Central memory CD8-positive, alpha-beta T cell (primary cell): ENCODE data around the gene KRTAP9-6.

Source experiments
- ATAC-seq: fragments of 150-1000 bp; cut with Tn5 transposase; replicated peaks from 2 replicates; pipeline ENCODE4 v1.10.0; 2022; ENCODE audit warnings: mild to moderate bottlenecking, moderate FRiP score, moderate number of reproducible peaks; ENCODE audit not compliant: poor library complexity, severe bottlenecking; ENCODE audit errors: extremely low read depth
- DNase-seq, 2 donors: peaks; one replicate each; pipeline ENCODE4 v3.0.0; 2021; ENCODE audit warnings: low spot score in 2 of 2
- H3K27ac Mint-ChIP-seq: one replicate; pipeline ENCODE4 v1.8.0; 2022; ENCODE audit warnings: low read depth, mild to moderate bottlenecking, moderate library complexity, mixed read lengths
- H3K27me3 Mint-ChIP-seq: one replicate; pipeline ENCODE4 v1.8.0; 2022; ENCODE audit warnings: mixed read lengths
- H3K36me3 Mint-ChIP-seq: one replicate; pipeline ENCODE4 v1.8.0; 2022; ENCODE audit warnings: mild to moderate bottlenecking, moderate library complexity, mixed read lengths; ENCODE audit not compliant: insufficient read depth
- H3K4me1 Mint-ChIP-seq: one replicate; pipeline ENCODE4 v1.8.0; 2022; ENCODE audit warnings: mixed read lengths
- H3K4me3 Mint-ChIP-seq: one replicate; pipeline ENCODE4 v1.8.0; 2022; ENCODE audit warnings: mild to moderate bottlenecking, moderate library complexity, mixed read lengths
- H3K9me3 Mint-ChIP-seq: one replicate; pipeline ENCODE4 v1.8.0; 2022; ENCODE audit warnings: mixed read lengths

Gene KRTAP9-6

DNA sequence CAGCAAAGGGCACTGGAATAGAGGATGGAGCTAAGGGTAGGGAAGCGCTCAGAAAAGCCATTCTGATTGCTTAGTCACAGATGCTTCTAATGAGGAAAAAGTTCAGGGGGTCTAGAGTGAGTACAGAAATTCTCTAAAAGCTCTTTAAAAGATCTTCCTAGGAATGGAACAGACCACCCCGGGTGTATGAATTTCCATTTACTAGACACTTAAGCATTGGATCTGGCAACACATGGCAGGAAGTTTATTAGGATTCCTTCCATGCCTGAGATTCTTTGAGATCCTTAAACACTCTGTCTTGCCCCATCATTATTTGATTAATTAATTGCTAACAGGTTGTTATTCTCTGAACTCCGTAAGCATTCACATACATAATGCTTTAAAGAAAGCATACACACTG, 18.9 kb downstream of the KRTAP9-6 start:
- DNase-seq, result no peak
- H3K27me3 Mint-ChIP-seq, result peaks cover 8% of the 10 kb centered on the region
- ATAC-seq, result no peak
- no peak overlapping the region for H3K4me3 Mint-ChIP-seq
- H3K4me1 Mint-ChIP-seq, result peaks cover 6% of the 10 kb centered on the region
- no peaks in the 10 kb centered on the region for H3K36me3 Mint-ChIP-seq
- H3K9me3 Mint-ChIP-seq, result no peaks in the 10 kb centered on the region
- no peak overlapping the region for H3K27ac Mint-ChIP-seq

DNA sequence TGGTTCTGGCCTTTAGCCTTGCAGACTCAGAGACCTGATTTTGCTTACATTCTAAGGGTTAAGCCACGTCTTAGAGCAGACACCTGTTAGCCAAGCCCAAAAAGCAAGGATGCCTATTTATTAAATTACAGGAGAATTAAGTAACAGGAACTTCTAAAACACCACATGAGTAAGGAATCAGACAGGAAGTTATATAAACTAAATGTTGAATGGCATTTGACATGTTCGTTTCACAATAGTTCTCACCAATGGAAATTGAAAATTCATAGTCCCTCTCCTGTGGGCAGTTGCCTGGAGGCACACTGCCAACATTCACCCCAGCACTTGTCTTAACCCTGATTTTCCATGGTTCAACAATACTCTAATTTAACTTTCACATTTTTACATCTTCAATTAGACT, 19.4 kb downstream of the KRTAP9-6 start:
- peaks cover 3% of the 10 kb centered on the region for H3K27me3 Mint-ChIP-seq
- peaks cover 6% of the 10 kb centered on the region for H3K4me1 Mint-ChIP-seq
- H3K9me3 Mint-ChIP-seq, result no peaks in the 10 kb centered on the region
- no peak for DNase-seq
- no peak overlapping the region for H3K27ac Mint-ChIP-seq
- no peak overlapping the region for H3K4me3 Mint-ChIP-seq
- ATAC-seq, result no peak
- H3K36me3 Mint-ChIP-seq, result no peaks in the 10 kb centered on the region

DNA sequence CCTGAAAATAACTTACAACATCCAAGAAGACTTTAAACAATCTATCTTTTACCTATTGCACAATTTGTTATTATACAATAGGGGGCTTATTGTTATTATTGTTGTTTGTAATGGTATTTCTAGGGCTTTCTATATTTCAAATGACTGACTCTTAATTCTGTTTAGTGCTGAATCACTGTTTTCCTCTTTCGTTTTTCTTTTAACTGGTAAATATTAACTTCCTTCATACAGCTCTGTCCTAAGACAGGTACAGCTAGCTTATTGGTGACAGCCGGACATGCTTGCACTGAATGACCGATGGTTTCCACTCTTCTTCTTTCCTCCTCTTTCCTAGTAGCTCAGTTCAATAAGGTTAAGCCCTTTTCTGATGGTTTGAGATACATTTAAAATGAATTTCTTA, 21.9 kb downstream of the KRTAP9-6 start:
- H3K27ac Mint-ChIP-seq, result no peak overlapping the region
- no peaks in the 10 kb centered on the region for H3K9me3 Mint-ChIP-seq
- peaks cover 10% of the 10 kb centered on the region for H3K27me3 Mint-ChIP-seq
- DNase-seq (no peak), ATAC-seq (no peak)
- H3K4me3 Mint-ChIP-seq, result no peak overlapping the region
- H3K36me3 Mint-ChIP-seq, result no peaks in the 10 kb centered on the region
- H3K4me1 Mint-ChIP-seq, result peaks cover 6% of the 10 kb centered on the region

DNA sequence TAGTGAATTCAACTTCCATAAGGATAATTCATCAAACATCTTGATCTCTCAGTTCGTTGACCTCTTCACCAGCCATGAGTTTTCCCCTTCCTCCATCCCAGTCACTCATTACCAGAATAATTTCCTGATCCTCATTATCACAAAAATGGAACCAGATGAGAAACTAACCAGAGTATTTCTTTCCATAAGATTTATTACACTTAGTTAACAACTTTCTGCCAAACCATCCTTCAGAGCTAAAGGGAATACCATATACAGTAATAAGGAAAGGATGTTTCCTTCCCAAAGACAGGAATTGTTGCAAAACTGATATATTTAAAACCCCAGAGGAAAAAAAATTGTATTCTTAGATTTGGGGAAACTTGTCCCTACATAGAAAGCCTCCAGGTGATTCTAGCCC, 28.8 kb downstream of the KRTAP9-6 start:
- no peaks in the 10 kb centered on the region for H3K9me3 Mint-ChIP-seq
- H3K27ac Mint-ChIP-seq, result no peak overlapping the region
- H3K4me3 Mint-ChIP-seq, result no peak overlapping the region
- peaks cover 30% of the 10 kb centered on the region for H3K27me3 Mint-ChIP-seq
- H3K36me3 Mint-ChIP-seq, result no peaks in the 10 kb centered on the region
- ATAC-seq, result no peak
- H3K4me1 Mint-ChIP-seq, result no peaks in the 10 kb centered on the region
- DNase-seq, result no peak

DNA sequence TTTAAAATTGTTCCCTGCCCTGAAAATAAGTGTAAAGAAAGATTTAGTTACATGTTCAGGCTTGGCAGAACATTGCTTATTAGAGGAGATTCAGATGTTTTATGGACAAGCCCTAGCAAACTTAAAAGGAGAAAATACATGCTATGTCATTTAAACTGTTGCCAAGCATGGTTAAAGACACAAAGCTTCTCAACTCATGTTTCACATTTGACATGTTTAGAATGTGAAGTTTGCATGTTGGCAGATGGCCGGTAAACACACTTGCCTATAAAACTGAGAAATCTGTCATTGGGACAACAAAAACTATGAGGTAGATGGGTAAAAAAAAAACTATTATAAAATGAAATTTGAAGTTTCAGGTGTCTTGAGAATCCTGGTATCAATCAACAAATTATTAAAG, 31.7 kb downstream of the KRTAP9-6 start:
- H3K27ac Mint-ChIP-seq, result no peak overlapping the region
- ATAC-seq (no peak), DNase-seq (no peak)
- peaks cover 29% of the 10 kb centered on the region for H3K27me3 Mint-ChIP-seq
- H3K4me1 Mint-ChIP-seq, result peaks cover 6% of the 10 kb centered on the region
- H3K36me3 Mint-ChIP-seq, result no peaks in the 10 kb centered on the region
- H3K9me3 Mint-ChIP-seq, result no peaks in the 10 kb centered on the region
- H3K4me3 Mint-ChIP-seq, result no peak overlapping the region

DNA sequence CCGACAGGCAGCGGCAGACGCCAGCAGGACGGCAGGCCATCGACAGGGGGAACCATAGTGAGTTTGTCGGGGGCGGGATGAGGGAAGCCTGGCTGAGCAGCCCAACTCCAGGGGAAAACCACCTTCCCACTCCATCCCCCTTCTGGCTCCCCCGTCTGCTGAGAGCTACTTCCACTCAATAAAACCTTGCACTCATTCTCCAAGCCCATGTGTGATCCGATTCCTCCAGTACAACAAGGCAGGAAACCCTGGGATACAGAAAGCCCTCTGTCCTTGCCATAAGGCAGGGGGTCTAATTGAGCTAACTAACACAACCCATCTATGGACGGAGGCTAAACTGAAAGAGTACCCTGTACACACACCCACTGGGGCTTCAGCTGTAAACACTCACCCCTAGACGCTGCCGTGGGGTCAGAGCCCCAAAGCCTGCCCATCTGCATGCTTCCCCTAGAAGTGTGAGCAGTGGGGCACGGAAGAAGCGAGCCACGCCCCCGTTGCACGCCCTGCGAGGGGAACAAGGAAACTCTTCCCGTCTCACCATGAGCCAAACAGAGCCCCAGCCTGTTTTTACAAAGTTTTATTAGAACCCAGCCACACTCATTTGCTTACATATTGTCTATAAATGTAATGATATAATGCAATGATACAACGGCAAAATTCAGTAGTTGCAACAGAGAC, 33.4 kb downstream of the KRTAP9-6 start:
- Mint-ChIP-seq H3K9me3 (no peaks in the 10 kb centered on the region), H3K4me1 (peaks cover 10% of the 10 kb centered on the region), H3K4me3 (no peak overlapping the region), H3K36me3 (no peaks in the 10 kb centered on the region), H3K27ac (no peak overlapping the region), H3K27me3 (peaks cover 17% of the 10 kb centered on the region)
- ATAC-seq (no peak), DNase-seq (no peak)

DNA sequence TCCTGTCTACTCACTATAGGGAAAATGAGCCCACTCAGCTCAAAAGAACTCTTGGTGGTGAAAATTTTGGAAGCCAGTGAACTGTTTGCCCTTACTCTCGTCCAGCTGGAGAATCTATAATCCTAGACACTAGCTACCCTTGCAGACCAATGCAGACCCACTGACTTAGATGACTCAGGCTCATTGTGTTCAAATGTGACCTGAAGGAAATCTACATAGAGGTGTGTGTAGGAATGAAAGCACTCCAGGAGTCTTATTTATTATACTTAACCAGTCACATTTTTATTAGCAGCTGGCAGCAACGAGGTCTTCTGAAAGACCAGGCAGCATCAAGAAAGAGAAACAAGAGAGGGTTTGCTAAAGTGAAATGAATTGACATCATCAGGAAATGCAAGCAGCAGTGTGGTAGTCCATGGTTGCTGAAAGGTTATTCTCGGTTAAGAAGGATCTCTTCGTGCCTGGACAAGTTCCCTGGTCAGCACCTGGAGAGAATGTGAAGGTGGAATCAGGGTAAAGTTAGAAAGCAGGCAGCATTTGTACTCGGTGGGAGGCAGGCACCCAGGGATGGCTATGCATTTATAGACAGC, 36.1 kb downstream of the KRTAP9-6 start:
- Mint-ChIP-seq H3K4me3 (no peak overlapping the region), H3K36me3 (no peaks in the 10 kb centered on the region), H3K27ac (peak overlapping the region; percentile 39), H3K27me3 (peaks cover 9% of the 10 kb centered on the region), H3K4me1 (peaks cover 10% of the 10 kb centered on the region), H3K9me3 (no peaks in the 10 kb centered on the region)
- no peak for ATAC-seq
- DNase-seq, result no peak

DNA sequence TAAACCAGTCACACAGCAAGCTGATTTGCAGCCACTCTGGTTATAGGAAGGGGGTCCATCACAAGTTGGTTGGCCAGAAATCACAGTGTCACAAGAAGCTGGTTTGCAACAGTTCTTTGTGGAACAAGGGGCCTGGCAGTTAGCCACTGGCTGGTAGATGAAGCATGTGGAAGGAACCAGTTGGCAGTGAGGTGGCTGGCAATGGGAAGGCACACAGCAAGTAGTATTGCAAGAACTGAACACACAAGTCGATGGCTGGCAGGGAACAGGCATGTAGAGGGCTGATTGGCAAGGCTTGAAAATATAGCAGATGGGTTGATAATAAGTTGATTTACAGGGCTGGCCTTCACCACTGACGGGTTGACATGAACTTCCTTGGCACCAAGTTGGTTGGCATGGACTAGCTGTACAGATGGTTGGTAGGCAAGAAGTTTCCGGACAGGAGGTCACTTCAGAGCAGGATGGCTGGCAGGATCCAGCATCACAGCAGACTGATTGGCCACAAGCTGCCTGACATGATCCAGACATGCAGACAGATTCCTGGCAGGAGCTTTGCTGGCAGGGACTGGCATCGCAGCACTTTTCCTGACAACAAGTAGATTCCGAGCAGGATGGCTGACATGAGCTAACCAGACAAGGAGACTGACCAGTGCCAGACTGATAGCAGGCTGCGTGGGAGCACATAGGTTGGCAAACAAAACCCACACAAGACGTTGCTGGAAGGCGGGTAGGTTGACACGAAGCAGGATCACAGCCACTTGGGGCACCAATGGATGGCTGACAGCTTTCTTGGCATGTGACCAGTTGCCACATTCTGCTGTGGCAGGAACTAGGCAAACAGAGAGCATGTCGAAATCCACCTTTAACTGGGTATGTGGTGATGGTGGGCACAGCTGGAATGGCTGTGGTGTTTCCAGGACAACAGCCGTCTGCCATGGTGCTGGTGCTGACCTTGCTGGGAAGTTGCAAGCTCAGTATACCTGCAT, 37.0 kb downstream of the KRTAP9-6 start, which contains the start of gene KRTAP29-1:
Gene KRTAP29-1 (minus strand): TSS at position 936 of the 986 bp plus-strand sequence. CDS start 0 bp downstream, at position 936.
- Mint-ChIP-seq H3K27me3 (peaks cover 9% of the 10 kb centered on the region), H3K27ac (peak within 1 kb of the TSS; percentile 39), H3K36me3 (no peaks in the 10 kb centered on the region), H3K9me3 (no peaks in the 10 kb centered on the region), H3K4me3 (no peak within 1 kb of the TSS), H3K4me1 (peaks cover 19% of the 10 kb centered on the region)
- no peak for DNase-seq
- ATAC-seq, result no peak

DNA sequence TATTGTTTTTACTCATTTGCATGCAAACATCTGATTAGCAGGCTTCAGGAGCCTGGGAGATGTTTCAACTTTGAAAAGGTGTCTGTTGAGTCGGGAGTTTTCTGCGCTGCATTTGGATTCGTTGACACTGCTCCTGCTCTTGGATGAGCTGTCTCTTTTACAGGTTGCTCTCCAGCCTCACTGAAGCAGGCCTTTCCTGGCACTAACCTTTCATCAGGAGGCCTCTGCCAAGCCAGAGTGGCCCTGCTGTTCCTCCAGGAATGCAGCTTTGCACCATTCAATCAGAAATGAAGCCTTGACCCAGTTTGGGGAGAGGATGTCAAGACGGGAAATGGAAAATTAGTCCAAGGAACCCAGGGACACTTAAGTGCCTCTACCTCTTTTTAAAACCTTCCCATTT, 37.8 kb downstream of the KRTAP9-6 start:
- DNase-seq (no peak), ATAC-seq (no peak)
- Mint-ChIP-seq H3K36me3 (peaks cover 1% of the 10 kb centered on the region), H3K9me3 (no peaks in the 10 kb centered on the region), H3K27me3 (peaks cover 9% of the 10 kb centered on the region), H3K27ac (no peak overlapping the region), H3K4me3 (no peak overlapping the region), H3K4me1 (peaks cover 27% of the 10 kb centered on the region)

DNA sequence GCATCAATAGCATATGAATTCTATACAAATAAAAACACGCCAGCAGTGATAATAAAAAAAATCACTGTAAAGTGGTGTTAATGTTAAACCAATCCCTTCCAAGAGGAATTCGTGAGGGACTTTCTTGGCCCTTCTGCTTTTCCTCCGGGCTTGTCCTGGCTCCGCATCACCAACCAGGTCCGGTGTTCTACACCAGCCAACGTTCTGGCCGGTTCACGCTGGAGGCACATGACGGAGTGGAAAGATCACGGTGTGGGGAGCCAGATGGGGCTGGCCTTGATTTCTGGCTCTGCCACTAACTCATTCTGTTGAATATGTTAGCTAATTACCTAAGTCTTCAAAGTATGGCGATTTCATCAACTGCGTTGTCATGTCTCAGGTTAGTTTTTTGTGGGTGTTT, 38.9 kb downstream of the KRTAP9-6 start:
- no peak for ATAC-seq

DNA sequence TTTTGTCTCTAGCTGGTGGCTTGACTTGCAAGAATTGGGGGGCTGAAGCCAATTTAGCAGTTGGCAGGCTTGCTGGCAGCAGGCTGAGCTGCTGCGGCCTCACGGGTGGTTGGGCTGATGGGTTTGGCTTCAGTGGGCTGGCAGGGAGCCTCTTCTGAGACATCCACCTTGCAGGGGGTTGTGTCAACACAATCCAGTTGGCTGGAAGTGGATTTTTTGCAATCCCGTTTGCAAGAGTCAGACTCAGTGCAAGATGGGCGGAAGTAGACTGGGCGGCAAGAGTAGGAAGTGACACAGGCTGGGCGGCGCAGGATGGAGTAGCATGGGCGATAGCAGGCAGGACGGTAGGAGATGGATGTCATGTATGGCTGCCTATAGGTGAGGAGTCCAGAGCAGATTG, 42.5 kb downstream of the KRTAP9-6 start:
- ATAC-seq (no peak), DNase-seq (no peak)
- Mint-ChIP-seq H3K9me3 (no peaks in the 10 kb centered on the region), H3K27me3 (no peaks in the 10 kb centered on the region), H3K4me1 (peaks cover 50% of the 10 kb centered on the region), H3K36me3 (peaks cover 17% of the 10 kb centered on the region), H3K4me3 (peak overlapping the region; percentile 68), H3K27ac (peak overlapping the region; percentile 98)

More for the DNA sequence above, 38.9 kb downstream of the KRTAP9-6 start:
- no peak for DNase-seq
- H3K36me3 Mint-ChIP-seq, result peaks cover 11% of the 10 kb centered on the region
- peaks cover 38% of the 10 kb centered on the region for H3K4me1 Mint-ChIP-seq
- H3K27ac Mint-ChIP-seq, result no peak overlapping the region
- no peaks in the 10 kb centered on the region for H3K9me3 Mint-ChIP-seq
- H3K4me3 Mint-ChIP-seq, result no peak overlapping the region
- peaks cover 8% of the 10 kb centered on the region for H3K27me3 Mint-ChIP-seq

DNA sequence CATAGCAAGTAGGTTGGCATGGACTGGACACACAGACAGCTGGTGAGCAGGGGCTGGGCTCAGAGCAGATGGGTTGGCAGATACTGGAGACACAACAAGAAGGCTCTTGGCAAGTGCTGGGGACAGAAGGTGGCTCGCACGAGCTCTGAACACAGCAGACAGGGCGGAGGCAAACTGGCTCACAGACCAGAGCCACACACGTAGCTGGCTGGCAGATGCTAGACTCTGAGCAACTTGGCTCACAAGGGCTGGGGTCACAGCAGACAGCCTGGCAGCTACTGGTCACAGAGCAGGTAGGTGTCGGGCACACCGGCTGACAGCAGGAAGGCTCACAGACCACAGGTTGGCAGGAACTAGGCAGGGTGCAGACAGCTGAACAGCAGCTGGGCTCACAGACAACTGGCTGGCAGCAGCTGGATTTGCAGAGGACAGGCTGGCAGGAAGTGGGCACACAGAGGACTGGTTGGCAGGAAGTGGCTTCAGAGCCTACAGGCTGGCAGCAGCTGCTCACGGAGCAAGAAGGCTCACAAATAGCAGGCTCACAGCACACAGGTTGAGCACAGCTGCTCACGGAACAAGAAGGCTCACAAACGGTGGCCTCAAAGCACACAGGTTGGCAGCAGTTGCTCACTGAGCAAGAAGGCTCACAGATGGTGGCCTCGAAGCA, 43.2 kb downstream of the KRTAP9-6 start:
- peak; percentile 70 to 89 for DNase-seq
- Mint-ChIP-seq H3K4me3 (peak overlapping the region; percentile 68), H3K27ac (peak overlapping the region; percentile 98), H3K4me1 (peaks cover 50% of the 10 kb centered on the region), H3K9me3 (no peaks in the 10 kb centered on the region), H3K36me3 (peaks cover 18% of the 10 kb centered on the region), H3K27me3 (no peaks in the 10 kb centered on the region)
- ATAC-seq, result peak; percentile 86
